ENCODE measurements around the gene CCL7. TPM values are rescaled to one million over a fixed set of nuclear protein-coding genes. Genes with fewer than 3 reads are reported as not detected.

The CCL7 gene
- total RNA-seq, 2 experiments from 2014 or later = not detected

- Mint-ChIP-seq H3K27ac (no peak overlapping the region), H3K4me1 (ENCODE audit: low read depth) (no peaks in the 10 kb centered on the region), H3K27me3 (peaks cover 12% of the 10 kb centered on the region), H3K36me3 (ENCODE audit: low read depth) (no peaks in the 10 kb centered on the region), H3K9me3 (no peaks in the 10 kb centered on the region), H3K4me3 (no peak overlapping the region)
- Histone ChIP-seq H3K36me3 (ENCODE audit: insufficient read depth, low read length) (no peaks in the 10 kb centered on the region), H3K4me3 (ENCODE audit: low read length) (no peak overlapping the region), H3K9me3 (ENCODE audit: control insufficient read depth in 1 of 2, insufficient read depth in 1 of 2, low read length in 2 of 2) (no peaks in the 10 kb centered on the region), H3K27ac (ENCODE audit: low read depth in 1 of 2, low read length in 2 of 2) (no peak overlapping the region), H3K27me3 (ENCODE audit: control insufficient read depth in 1 of 2, insufficient read depth in 2 of 2, low read length in 2 of 2) (peaks cover 0 to 4% of the 10 kb centered on the region in 2 experiments), H3K4me1 (ENCODE audit: insufficient read depth, low read length) (no peaks in the 10 kb centered on the region)
- ChIA-PET POLR2A (no interaction called here), CTCF (no interaction called here)
- DNase-seq = peak in 3 of 14 experiments; percentile 10 to 63 (median 49)
- no peak for ATAC-seq (ENCODE audit: poor library complexity)
- TF ChIP-seq CTCF (IDR thresholded peaks at IDR 0.05) = no peak
- intact Hi-C loops (cut with DNase I, micrococcal nuclease) = no loop called here
These were observed 23.6 kb upstream of the CCL7 start for GRCh38 chr17:34246446-34246845.

- ATAC-seq (ENCODE audit: poor library complexity) = no peak
- H3K27ac ChIP-seq (ENCODE audit: low read depth in 1 of 2, low read length in 2 of 2) = no peak overlapping the region
These were observed 23.1 kb upstream of the CCL7 start for GRCh38 chr17:34246881-34247280.

DNA sequence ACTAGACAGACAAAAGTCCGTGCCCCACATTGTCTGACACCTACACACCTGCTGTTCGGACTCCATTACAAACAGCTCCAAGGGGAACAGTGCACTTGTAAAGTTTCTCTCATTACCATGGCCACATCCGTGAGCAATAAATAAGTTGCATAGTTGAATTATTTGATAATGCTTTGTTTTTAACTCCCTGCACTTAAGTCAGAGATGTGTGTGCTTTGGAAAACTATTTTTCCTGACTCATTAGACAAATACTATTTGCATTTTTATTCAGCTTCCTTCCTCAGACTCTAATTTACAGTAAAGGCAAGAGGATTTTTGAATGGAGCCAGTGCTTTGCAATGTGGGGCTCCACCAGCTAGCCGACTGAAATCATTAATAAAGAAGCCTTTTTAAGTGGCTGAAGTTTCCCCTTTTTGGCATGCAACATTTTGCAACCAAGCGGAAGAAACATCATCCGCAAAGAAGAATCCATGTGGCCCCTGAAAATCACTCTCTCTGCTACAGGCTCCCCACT, 21.5 kb upstream of the CCL7 start:
- POLR2A ChIA-PET = no interaction called here
- TF ChIP-seq CTCF (IDR thresholded peaks at IDR 0.05) = no peak
- H3K4me3 Mint-ChIP-seq = no peak overlapping the region
- H3K4me1 Mint-ChIP-seq (ENCODE audit: low read depth) = no peaks in the 10 kb centered on the region
- peaks cover 0 to 12% of the 10 kb centered on the region in 2 experiments for H3K27me3 ChIP-seq (ENCODE audit: control insufficient read depth in 1 of 2, insufficient read depth in 2 of 2, low read length in 2 of 2)
- no peak overlapping the region for H3K27ac Mint-ChIP-seq
- no peaks in the 10 kb centered on the region for H3K36me3 ChIP-seq (ENCODE audit: insufficient read depth, low read length)
- DNase-seq = peak in 2 of 14 experiments; percentile 48 to 51
- no peak for ATAC-seq (ENCODE audit: poor library complexity)
- H3K9me3 Mint-ChIP-seq = no peaks in the 10 kb centered on the region
- H3K27me3 Mint-ChIP-seq = peaks cover 23% of the 10 kb centered on the region
- intact Hi-C loops (cut with DNase I, micrococcal nuclease) = no loop called here
- no peaks in the 10 kb centered on the region for H3K4me1 ChIP-seq (ENCODE audit: insufficient read depth, low read length)
- H3K27ac ChIP-seq (ENCODE audit: low read depth in 1 of 2, low read length in 2 of 2) = no peak overlapping the region
- CTCF ChIA-PET = no interaction called here
- H3K36me3 Mint-ChIP-seq (ENCODE audit: low read depth) = no peaks in the 10 kb centered on the region
- no peaks in the 10 kb centered on the region for H3K9me3 ChIP-seq (ENCODE audit: control insufficient read depth in 1 of 2, insufficient read depth in 1 of 2, low read length in 2 of 2)
- no peak overlapping the region for H3K4me3 ChIP-seq (ENCODE audit: low read length)

More at GRCh38 chr17:34246881-34247280, 23.1 kb upstream of the CCL7 start:
- no peak overlapping the region for H3K27ac Mint-ChIP-seq
- H3K36me3 ChIP-seq (ENCODE audit: insufficient read depth, low read length) = no peaks in the 10 kb centered on the region
- intact Hi-C loops (cut with DNase I, micrococcal nuclease) = no loop called here
- no peaks in the 10 kb centered on the region for H3K4me1 Mint-ChIP-seq (ENCODE audit: low read depth)
- no peak overlapping the region for H3K4me3 ChIP-seq (ENCODE audit: low read length)
- H3K4me1 ChIP-seq (ENCODE audit: insufficient read depth, low read length) = no peaks in the 10 kb centered on the region
- no peaks in the 10 kb centered on the region for H3K9me3 Mint-ChIP-seq
- ChIA-PET CTCF (no interaction called here), POLR2A (no interaction called here)
- H3K27me3 Mint-ChIP-seq = peaks cover 17% of the 10 kb centered on the region
- no peaks in the 10 kb centered on the region for H3K9me3 ChIP-seq (ENCODE audit: control insufficient read depth in 1 of 2, insufficient read depth in 1 of 2, low read length in 2 of 2)
- H3K36me3 Mint-ChIP-seq (ENCODE audit: low read depth) = no peaks in the 10 kb centered on the region
- H3K4me3 Mint-ChIP-seq = no peak overlapping the region
- TF ChIP-seq CTCF (IDR thresholded peaks at IDR 0.05) = no peak
- H3K27me3 ChIP-seq (ENCODE audit: control insufficient read depth in 1 of 2, insufficient read depth in 2 of 2, low read length in 2 of 2) = peaks cover 0 to 4% of the 10 kb centered on the region in 2 experiments
- DNase-seq = peak in 2 of 14 experiments; percentile 43 to 55

Data from CD4-positive, alpha-beta T cell (primary cell).